Measurements from ENCODE around the gene TCF19. TPM values are rescaled to one million over a fixed set of nuclear protein-coding genes. Genes with fewer than 3 reads are reported as not detected.
"Not testable (repeated sequence)": the region's sequence is repeated elsewhere in the genome, so short reads cannot be mapped to it uniquely, and the experiment has no call there.

The TCF19 gene
- total and polyA plus RNA-seq, 2 donors (not counting 3 experiments of a cell fraction or from before 2014, with no cell fraction given): 13.9 to 31.7 TPM

DNA sequence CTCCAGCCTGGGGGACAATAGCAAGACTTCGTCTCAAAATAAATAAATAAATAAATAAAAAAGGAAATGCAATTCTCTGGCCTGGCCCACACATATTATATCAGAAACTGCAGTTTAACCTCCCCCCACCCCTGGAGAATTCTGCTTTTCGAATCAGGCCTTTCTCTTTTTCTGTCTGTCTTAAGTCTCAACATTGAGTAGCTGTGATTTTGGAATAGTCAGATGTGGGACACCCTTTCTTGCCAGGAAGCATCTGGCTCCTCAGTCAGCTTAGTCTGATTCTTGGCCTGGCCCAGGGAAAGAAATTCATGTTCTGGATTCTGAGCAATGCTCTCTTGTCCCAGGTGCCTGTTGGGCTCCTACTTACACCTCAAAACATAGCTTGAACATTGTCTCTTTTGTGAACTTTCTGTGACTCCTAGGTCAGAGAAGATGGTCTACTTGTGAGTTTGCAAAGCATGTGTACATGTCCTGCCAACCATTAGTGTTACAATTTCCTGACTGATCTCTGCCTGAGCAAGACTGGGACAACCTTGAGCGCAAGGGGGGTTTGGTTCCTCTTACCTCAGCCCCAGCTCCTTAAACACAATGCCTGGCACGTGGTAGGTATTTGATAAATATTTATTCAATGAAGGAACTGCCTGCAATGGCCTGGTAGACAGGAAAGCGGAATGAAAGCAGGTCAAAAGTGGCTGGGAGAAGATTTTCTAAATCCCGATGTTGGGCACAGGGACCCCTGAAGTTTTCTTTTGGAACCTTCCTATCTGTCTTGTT is 35.9 kb downstream of the TCF19 start:
- no TSS peak for BruUV-seq (replicated peaks)
- no peaks in the 10 kb centered on the region for H3K36me3 ChIP-seq (ENCODE audit: control insufficient read depth in 2 of 2, extremely low read depth in 1 of 2, insufficient read depth in 2 of 2, low read length in 2 of 2)
- no peaks in the 10 kb centered on the region for H3K4me1 ChIP-seq (ENCODE audit: control insufficient read depth, extremely low read depth, insufficient read depth, low read length)
- dilution Hi-C loops (cut with MboI; ENCODE audit: extremely low pct_ligation_motif_present, low sequenced_read_pairs): no loop called here
- no peaks in the 10 kb centered on the region for H3K9me3 ChIP-seq (replicated peaks; ENCODE audit: control insufficient read depth, insufficient read depth, low read length)
- no peak overlapping the region for H2AFZ ChIP-seq (ENCODE audit: low read depth, low read length)
- H4K20me1 ChIP-seq (replicated peaks; ENCODE audit: control insufficient read depth, extremely low read depth, insufficient read depth, low read length): no peaks in the 10 kb centered on the region
- DNase-seq (ENCODE audit: low read depth, low spot score) (no peak), FAIRE-seq (no peak)
- intact Hi-C loops (cut with micrococcal nuclease): loop anchor here (5.0 kb wide), 1 partner anchor 362 kb away; no protein-coding TSS in a partner anchor
- H3K9ac ChIP-seq (replicated peaks; ENCODE audit: extremely low read depth, insufficient read depth, low read length): no peak overlapping the region
- ChIA-PET POLR2A (interaction anchor here (0.6 kb wide), 1 partner anchor 14 kb away, joined by 10 read pairs; no protein-coding TSS in a partner anchor), CTCF (interaction anchor here (0.6 to 15.1 kb wide), 6 partner anchors 52 to 181 kb away, joined by 3 to 233 read pairs (median 8); partner anchors contain the start of gene PSORS1C2)
- H3K27ac ChIP-seq (ENCODE audit: insufficient read depth, low read depth, low read length): no peak overlapping the region
- TF ChIP-seq POLR2A (IDR thresholded peaks at IDR 0.05; ENCODE audit: low read depth, low read length) (no peak), JUN (IDR thresholded peaks at IDR 0.05; ENCODE audit: borderline replicate concordance, insufficient read depth, insufficient read length, low read depth) (no peak)
- no peak overlapping the region for H3K4me2 ChIP-seq (ENCODE audit: insufficient read depth, low read length)
- no peaks in the 10 kb centered on the region for H3K27me3 ChIP-seq (ENCODE audit: control insufficient read depth in 2 of 2, insufficient read depth in 2 of 2, low read length in 2 of 2)
- H3K9me1 ChIP-seq (replicated peaks; ENCODE audit: control insufficient read depth, extremely low read depth, insufficient read depth, low read length): no peaks in the 10 kb centered on the region
- peaks cover 3% of the 10 kb centered on the region for H3K79me2 ChIP-seq (ENCODE audit: control insufficient read depth, insufficient read depth, low read length)
- no peak overlapping the region for H3K4me3 ChIP-seq (replicated peaks in 1 of 3; ENCODE audit: insufficient read depth in 1 of 3, low read depth in 1 of 3, low read length in 3 of 3)

DNA sequence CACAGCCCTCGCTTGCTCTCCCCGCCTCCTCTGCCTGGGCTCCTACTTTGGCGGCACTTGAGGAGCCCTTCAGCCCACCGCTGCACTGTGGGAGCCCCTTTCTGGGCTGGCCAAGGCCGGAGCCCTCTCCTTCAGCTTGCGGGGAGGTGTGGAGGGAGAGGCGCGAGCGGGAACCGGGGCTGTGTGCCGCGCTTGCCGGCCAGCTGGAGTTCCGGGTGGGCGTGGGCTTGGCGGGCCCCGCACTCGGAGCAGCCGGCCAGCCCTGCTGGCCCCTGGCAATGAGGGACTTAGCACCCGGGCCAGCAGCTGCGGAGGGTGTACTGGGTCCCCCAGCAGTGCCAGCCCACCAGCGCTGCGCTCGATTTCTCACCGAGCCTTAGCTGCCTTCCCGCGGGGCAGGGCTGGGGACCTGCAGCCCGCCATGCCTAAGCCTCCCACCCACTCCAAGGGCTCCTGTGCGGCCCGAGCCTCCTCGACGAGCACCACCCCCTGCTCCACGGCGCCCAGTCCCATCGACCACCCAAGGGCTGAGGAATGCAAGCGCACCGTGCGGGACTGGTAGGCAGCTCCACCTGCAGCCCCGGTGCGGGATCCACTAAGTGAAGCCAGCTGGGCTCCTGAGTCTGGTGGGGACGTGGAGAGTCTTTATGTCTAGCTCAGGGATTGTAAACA is 37.1 kb downstream of the TCF19 start:
- H2AFZ ChIP-seq (ENCODE audit: low read depth, low read length); H3K27ac ChIP-seq (ENCODE audit: insufficient read depth, low read depth, low read length); H3K36me3 ChIP-seq (ENCODE audit: control insufficient read depth in 2 of 2, extremely low read depth in 1 of 2, insufficient read depth in 2 of 2, low read length in 2 of 2); H3K9me1 ChIP-seq (replicated peaks; ENCODE audit: control insufficient read depth, extremely low read depth, insufficient read depth, low read length); dilution Hi-C loops (cut with MboI; ENCODE audit: extremely low pct_ligation_motif_present, low sequenced_read_pairs); H3K4me2 ChIP-seq (ENCODE audit: insufficient read depth, low read length); H3K4me3 ChIP-seq (replicated peaks in 1 of 3; ENCODE audit: insufficient read depth in 1 of 3, low read depth in 1 of 3, low read length in 3 of 3); intact Hi-C loops (cut with micrococcal nuclease); POLR2A ChIA-PET; H3K9ac ChIP-seq (replicated peaks; ENCODE audit: extremely low read depth, insufficient read depth, low read length); H3K27me3 ChIP-seq (ENCODE audit: control insufficient read depth in 2 of 2, insufficient read depth in 2 of 2, low read length in 2 of 2); H3K79me2 ChIP-seq (ENCODE audit: control insufficient read depth, insufficient read depth, low read length); H3K4me1 ChIP-seq (ENCODE audit: control insufficient read depth, extremely low read depth, insufficient read depth, low read length); DNase-seq (ENCODE audit: low read depth, low spot score); BruUV-seq (replicated peaks); H3K9me3 ChIP-seq (replicated peaks; ENCODE audit: control insufficient read depth, insufficient read depth, low read length); H4K20me1 ChIP-seq (replicated peaks; ENCODE audit: control insufficient read depth, extremely low read depth, insufficient read depth, low read length); FAIRE-seq: not testable (repeated sequence)
- CTCF ChIA-PET: interaction anchor here (2.2 to 15.1 kb wide), 3 partner anchors 56 to 171 kb away, joined by 12 to 233 read pairs (median 16); partner anchors contain the start of gene PSORS1C2

DNA sequence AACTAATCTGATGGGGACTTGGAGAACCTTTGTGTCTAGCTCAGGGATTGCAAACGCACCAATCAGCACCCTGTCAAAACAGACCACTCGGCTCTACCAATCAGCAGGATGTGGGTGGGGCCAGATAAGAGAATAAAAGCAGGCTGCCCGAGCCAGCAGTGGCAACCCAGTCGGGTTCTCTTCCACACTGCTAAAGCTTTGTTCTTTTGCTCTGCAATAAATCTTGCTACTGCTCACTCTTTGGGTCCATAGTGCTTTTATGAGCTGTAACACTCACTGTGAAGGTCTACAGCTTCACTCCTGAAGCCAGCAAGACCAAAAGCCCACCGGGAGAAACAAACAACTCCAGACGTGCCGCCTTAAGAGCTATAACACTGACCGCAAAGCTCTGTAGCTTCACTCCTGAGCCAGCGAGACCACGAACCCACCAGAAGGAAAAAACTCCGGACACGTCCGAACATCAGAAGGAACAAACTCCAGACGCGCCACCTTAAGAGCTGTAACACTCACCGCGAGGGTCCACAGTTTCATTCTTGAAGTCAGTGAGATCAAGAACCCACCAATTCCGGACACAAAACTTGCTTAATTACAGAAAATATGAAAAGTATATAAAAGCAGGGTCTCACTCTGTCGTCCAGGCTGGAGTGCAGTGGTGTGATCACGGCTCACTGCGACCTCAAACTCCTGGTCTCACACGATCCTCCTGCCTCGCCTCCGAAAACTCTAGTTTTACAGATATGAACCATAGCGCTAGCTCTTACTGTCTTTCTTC is 38.0 kb downstream of the TCF19 start:
- H3K27me3 ChIP-seq (ENCODE audit: control insufficient read depth in 2 of 2, insufficient read depth in 2 of 2, low read length in 2 of 2); H3K9me3 ChIP-seq (replicated peaks; ENCODE audit: control insufficient read depth, insufficient read depth, low read length); DNase-seq (ENCODE audit: low read depth, low spot score); BruUV-seq (replicated peaks); H3K4me2 ChIP-seq (ENCODE audit: insufficient read depth, low read length); dilution Hi-C loops (cut with MboI; ENCODE audit: extremely low pct_ligation_motif_present, low sequenced_read_pairs); H3K27ac ChIP-seq (ENCODE audit: insufficient read depth, low read depth, low read length); H3K9ac ChIP-seq (replicated peaks; ENCODE audit: extremely low read depth, insufficient read depth, low read length); H3K36me3 ChIP-seq (ENCODE audit: control insufficient read depth in 2 of 2, extremely low read depth in 1 of 2, insufficient read depth in 2 of 2, low read length in 2 of 2); H3K4me1 ChIP-seq (ENCODE audit: control insufficient read depth, extremely low read depth, insufficient read depth, low read length); H3K9me1 ChIP-seq (replicated peaks; ENCODE audit: control insufficient read depth, extremely low read depth, insufficient read depth, low read length); FAIRE-seq; H4K20me1 ChIP-seq (replicated peaks; ENCODE audit: control insufficient read depth, extremely low read depth, insufficient read depth, low read length); H3K4me3 ChIP-seq (replicated peaks in 1 of 3; ENCODE audit: insufficient read depth in 1 of 3, low read depth in 1 of 3, low read length in 3 of 3); H3K79me2 ChIP-seq (ENCODE audit: control insufficient read depth, insufficient read depth, low read length): not testable (repeated sequence)
- POLR2A ChIA-PET: interaction anchor here (0.7 kb wide), 1 partner anchor 181 kb away, joined by 3 read pairs; no protein-coding TSS in a partner anchor
- peak overlapping the region; percentile 96 for H2AFZ ChIP-seq (ENCODE audit: low read depth, low read length)
- CTCF ChIA-PET: interaction anchor here (1.8 to 15.1 kb wide), 5 partner anchors 15 to 178 kb away, joined by 4 to 233 read pairs (median 12); no protein-coding TSS in a partner anchor
- intact Hi-C loops (cut with micrococcal nuclease): loop anchor here (1.0 to 2.0 kb wide), 3 partner anchors 76 to 245 kb away; partner anchors contain the start of gene HLA-C

All from endothelial cell of umbilical vein (primary cell).